ENCODE measurements around the gene SPO11. TPM values are rescaled to one million over a fixed set of nuclear protein-coding genes. Genes with fewer than 3 reads are reported as not detected.

The SPO11 gene
- total and polyA plus RNA-seq, 2 of the 13 experiments (the other 11 are each of a cell fraction or from before 2014, with no cell fraction given): not detected

DNA sequence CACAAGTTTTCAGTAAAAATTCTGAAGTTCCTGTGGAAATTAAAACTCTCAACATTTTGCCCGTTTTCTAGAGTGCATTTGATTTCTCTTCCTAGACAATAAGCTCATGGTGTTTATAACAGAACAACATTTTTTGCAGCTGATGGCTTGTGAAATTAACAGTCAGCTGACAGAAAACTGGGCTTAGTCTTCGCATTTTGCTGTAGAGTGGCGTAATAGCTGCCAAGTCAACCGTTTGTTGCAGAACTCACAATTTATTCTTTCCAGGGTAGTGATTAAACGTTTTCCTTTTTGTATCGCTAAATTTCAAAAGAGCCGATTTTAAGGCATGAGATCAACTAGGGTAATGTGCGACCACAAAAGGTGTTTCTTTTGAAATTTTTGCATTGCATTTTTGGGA lies 1.4 kb downstream of the SPO11 start:
- no peaks in the 10 kb centered on the region for H3K9me3 ChIP-seq (ENCODE audit: low read length)
- BruUV-seq (replicated peaks): no TSS peak
- H2AFZ ChIP-seq (ENCODE audit: low read length): no peak overlapping the region
- H3K9ac ChIP-seq (ENCODE audit: insufficient read depth, low read depth, low read length): no peak overlapping the region
- TF ChIP-seq, protein P1, sequence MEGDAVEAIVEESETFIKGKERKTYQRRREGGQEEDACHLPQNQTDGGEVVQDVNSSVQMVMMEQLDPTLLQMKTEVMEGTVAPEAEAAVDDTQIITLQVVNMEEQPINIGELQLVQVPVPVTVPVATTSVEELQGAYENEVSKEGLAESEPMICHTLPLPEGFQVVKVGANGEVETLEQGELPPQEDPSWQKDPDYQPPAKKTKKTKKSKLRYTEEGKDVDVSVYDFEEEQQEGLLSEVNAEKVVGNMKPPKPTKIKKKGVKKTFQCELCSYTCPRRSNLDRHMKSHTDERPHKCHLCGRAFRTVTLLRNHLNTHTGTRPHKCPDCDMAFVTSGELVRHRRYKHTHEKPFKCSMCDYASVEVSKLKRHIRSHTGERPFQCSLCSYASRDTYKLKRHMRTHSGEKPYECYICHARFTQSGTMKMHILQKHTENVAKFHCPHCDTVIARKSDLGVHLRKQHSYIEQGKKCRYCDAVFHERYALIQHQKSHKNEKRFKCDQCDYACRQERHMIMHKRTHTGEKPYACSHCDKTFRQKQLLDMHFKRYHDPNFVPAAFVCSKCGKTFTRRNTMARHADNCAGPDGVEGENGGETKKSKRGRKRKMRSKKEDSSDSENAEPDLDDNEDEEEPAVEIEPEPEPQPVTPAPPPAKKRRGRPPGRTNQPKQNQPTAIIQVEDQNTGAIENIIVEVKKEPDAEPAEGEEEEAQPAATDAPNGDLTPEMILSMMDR (CRISPR knock-in tag; IDR thresholded peaks at IDR 0.05): no peak
- WGBS (ENCODE audit: low lambda C conversion rate): 14% methylated on average over 8 of the region's 8 CpGs
- POLR2A ChIA-PET: no interaction called here
- intact Hi-C loops (cut with micrococcal nuclease; ENCODE audit: unreplicated experiment): no loop called here
- H3K27me3 ChIP-seq (ENCODE audit: control insufficient read depth in 1 of 2, insufficient read depth in 2 of 2, low read length in 2 of 2): peaks cover 4 to 18% of the 10 kb centered on the region in 2 experiments
- peaks cover 10% of the 10 kb centered on the region for H3K4me1 ChIP-seq (ENCODE audit: insufficient read depth, low read length)
- in situ Hi-C loops (cut with HindIII; ENCODE audit: extremely low pct_ligation_motif_present, low pct_unique_long_range_greater_than_20kb): no loop called here
- ATAC-seq (no peak), DNase-seq (ENCODE audit: low spot score) (no peak), FAIRE-seq (no peak)
- H3K4me2 ChIP-seq (ENCODE audit: low read depth, low read length): no peak overlapping the region
- no peaks in the 10 kb centered on the region for H3K79me2 ChIP-seq (ENCODE audit: insufficient read depth, low read length)
- CTCF ChIA-PET (ENCODE audit: low intra/inter-chr PET ratio, low total read pairs): no interaction called here
- H3K36me3 ChIP-seq (replicated peaks in 1 of 2; ENCODE audit: control insufficient read depth in 1 of 2, insufficient read depth in 2 of 2, low read length in 2 of 2): no peaks in the 10 kb centered on the region
- no peaks in the 10 kb centered on the region for H4K20me1 ChIP-seq (ENCODE audit: insufficient read depth, low read length)
- H3K27ac ChIP-seq (ENCODE audit: extremely low read length, insufficient read depth, low read length): no peak overlapping the region
- no peak overlapping the region for H3K4me3 ChIP-seq (replicated peaks in 1 of 3; ENCODE audit: insufficient read depth in 1 of 3, low read depth in 2 of 3, low read length in 3 of 3)

DNA sequence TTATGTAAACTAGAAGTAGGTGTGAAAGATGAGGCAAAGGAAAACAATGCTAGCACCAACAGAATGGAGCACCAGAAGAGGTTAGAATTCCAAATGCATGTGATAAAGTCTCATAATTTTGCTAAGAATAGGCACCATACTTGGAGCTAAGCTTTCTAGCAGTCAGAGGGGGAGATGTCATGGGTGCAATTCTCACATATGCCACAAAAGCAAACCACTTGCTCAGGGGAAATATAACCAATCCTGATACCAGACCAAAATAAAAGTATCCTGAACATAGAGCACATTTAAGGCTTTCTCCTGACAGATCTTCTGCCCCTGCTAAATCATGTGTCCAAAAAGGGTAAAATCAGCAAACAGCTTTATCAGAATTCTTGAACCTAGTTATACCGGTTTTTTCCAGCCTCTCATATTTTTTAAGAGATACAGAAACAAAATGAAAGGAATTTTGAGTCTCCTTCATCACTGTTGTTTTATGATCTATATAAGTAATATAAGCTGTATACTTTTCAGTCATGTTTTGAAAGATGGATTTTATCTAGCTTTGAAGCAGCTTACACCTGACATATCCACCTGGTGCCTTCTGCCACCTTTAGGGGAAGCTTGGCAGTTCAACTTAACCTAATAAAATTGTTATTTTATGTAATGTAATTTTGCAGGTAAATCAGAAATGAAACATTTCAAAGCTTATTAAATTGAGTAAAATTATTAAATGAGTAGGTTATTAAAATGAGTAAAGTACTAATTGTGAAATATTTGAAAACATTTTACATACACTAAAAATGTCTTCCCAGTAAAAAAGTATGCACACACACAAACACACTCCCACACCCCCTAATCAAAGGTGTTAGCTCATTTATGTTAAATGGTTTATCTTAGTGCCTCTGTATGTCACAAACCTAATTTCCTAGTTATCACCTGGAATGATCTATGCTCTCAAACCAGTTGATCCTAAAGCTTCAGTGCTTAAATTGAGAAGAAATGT lies 2.8 kb downstream of the SPO11 start:
- ATAC-seq: peak; percentile 50; the same call in 2 of the 3 replicates

More for the DNA sequence above, 2.8 kb downstream of the SPO11 start:
- Histone ChIP-seq H3K9ac (ENCODE audit: insufficient read depth, low read depth, low read length) (no peak overlapping the region), H3K79me2 (ENCODE audit: insufficient read depth, low read length) (no peaks in the 10 kb centered on the region), H3K36me3 (replicated peaks in 1 of 2; ENCODE audit: control insufficient read depth in 1 of 2, insufficient read depth in 2 of 2, low read length in 2 of 2) (no peaks in the 10 kb centered on the region), H4K20me1 (ENCODE audit: insufficient read depth, low read length) (no peaks in the 10 kb centered on the region), H3K9me3 (ENCODE audit: low read length) (no peaks in the 10 kb centered on the region), H2AFZ (ENCODE audit: low read length) (no peak overlapping the region), H3K27ac (ENCODE audit: extremely low read length, insufficient read depth, low read length) (no peak overlapping the region), H3K27me3 (ENCODE audit: control insufficient read depth in 1 of 2, insufficient read depth in 2 of 2, low read length in 2 of 2) (peaks cover 4 to 11% of the 10 kb centered on the region in 2 experiments; a peak in 4 of 5 replicates), H3K4me3 (replicated peaks in 1 of 3; ENCODE audit: insufficient read depth in 1 of 3, low read depth in 2 of 3, low read length in 3 of 3) (no peak overlapping the region), H3K4me1 (ENCODE audit: insufficient read depth, low read length) (no peaks in the 10 kb centered on the region), H3K4me2 (ENCODE audit: low read depth, low read length) (no peak overlapping the region)
- intact Hi-C loops (cut with micrococcal nuclease; ENCODE audit: unreplicated experiment) (no loop called here), in situ Hi-C loops (cut with HindIII; ENCODE audit: extremely low pct_ligation_motif_present, low pct_unique_long_range_greater_than_20kb) (no loop called here)
- FAIRE-seq: no peak
- ChIA-PET POLR2A (no interaction called here), CTCF (ENCODE audit: low intra/inter-chr PET ratio, low total read pairs) (interaction anchor here (0.9 to 1.9 kb wide), 4 partner anchors 14 to 243 kb away, joined by 3 to 8 read pairs (median 3); no protein-coding TSS in a partner anchor)
- no peak for DNase-seq (ENCODE audit: low spot score)
- TF ChIP-seq STAG1 (CRISPR knock-in tag; IDR thresholded peaks at IDR 0.05): peak; percentile 54
- peak; percentile 11 for TF ChIP-seq HNRNPLL (IDR thresholded peaks at IDR 0.05; ENCODE audit: low read depth, low read length, poor library complexity, severe bottlenecking)
- TF ChIP-seq, protein P1 (CRISPR knock-in tag; IDR thresholded peaks at IDR 0.05): peak; percentile 27
- no peak for TF ChIP-seq ZNF644 (CRISPR knock-in tag; IDR thresholded peaks at IDR 0.05; ENCODE audit: low read depth)
- BruUV-seq (replicated peaks): no TSS peak
- WGBS (ENCODE audit: low lambda C conversion rate): 3% methylated on average over 1 of the region's 1 CpG
